Transverse colon (tissue), 4 donors: Measurements from ENCODE around the gene ATP1A4. TPM values are rescaled to one million over a fixed set of nuclear protein-coding genes. Genes with fewer than 3 reads are reported as not detected.

Experiments
- DNase-seq: peaks from one replicate; pipeline ENCODE4 v3.0.0-alpha.2; 2019
- H3K27ac ChIP-seq, 4 donors: fragments of 200-600 bp; sonication (generic); 2 replicates each; pipeline ENCODE4 v1.5.1; 2016 to 2018; ENCODE audit warnings: inconsistent platforms in 4 of 4
- H3K27me3 ChIP-seq: fragments of 200-600 bp; sonication (generic); 2 replicates; pipeline ENCODE4 v1.5.1; 2017; ENCODE audit warnings: inconsistent platforms
- H3K36me3 ChIP-seq, 4 donors: fragments of 200-600 bp; sonication (generic); 2 replicates each; pipeline ENCODE4 v1.5.1; 2017 to 2019; ENCODE audit warnings: inconsistent platforms in 4 of 4
- H3K4me1 ChIP-seq, 4 donors: fragments of 200-600 bp; sonication (generic); 2 replicates each; pipeline ENCODE4 v1.5.1; 2017 to 2020; ENCODE audit warnings: inconsistent platforms in 4 of 4
- H3K4me3 ChIP-seq, 4 donors: fragments of 200-600 bp; sonication (generic); 1 replicate in 1 of 4; 2 replicates in 3 of 4; pipeline versions ENCODE4 v1.5.1 to v1.6.1; 2017 to 2019; ENCODE audit warnings: inconsistent platforms in 4 of 4
- H3K9me3 ChIP-seq, 2 donors: fragments of 200-600 bp; sonication (generic); 2 replicates each; pipeline ENCODE4 v1.5.1; 2017 to 2019; ENCODE audit warnings: inconsistent platforms in 2 of 2
- CTCF ChIP-seq, 5 experiments: fragments of 200-600 bp in 3 of 5; fragments of 450-650 bp in 2 of 5; sonication (generic) in 3 of 5; IDR thresholded peaks; 1 replicate in 2 of 5; 2 replicates in 3 of 5; pipeline ENCODE4 v1.5.1; 2016 to 2017; ENCODE audit warnings: antibody characterized with exemption in 5 of 5, inconsistent platforms in 3 of 5, mild to moderate bottlenecking in 2 of 5, moderate library complexity in 1 of 5
- EP300 ChIP-seq: sonication (generic); formaldehyde crosslinking; IDR thresholded peaks from one replicate; pipeline ENCODE4 v1.6.1; 2017; ENCODE audit warnings: antibody characterized with exemption, low read depth
- POLR2A ChIP-seq: fragments of 450-650 bp; IDR thresholded peaks from one replicate; pipeline ENCODE4 v1.6.1; 2016; ENCODE audit warnings: antibody characterized with exemption, mild to moderate bottlenecking, moderate library complexity
- POLR2AphosphoS5 ChIP-seq, 3 donors: sonication (generic); formaldehyde crosslinking; IDR thresholded peaks; one replicate each; pipeline ENCODE4 v1.6.1; 2016; ENCODE audit warnings: antibody characterized with exemption in 3 of 3
- WGBS, 2 donors: methylation state at CpG; one replicate each; pipeline ENCODE4 v1.1.5; 2018; ENCODE audit warnings: low coverage in 1 of 2; 5-methylcytosine and 5-hydroxymethylcytosine counted together
- in situ Hi-C, 4 donors: fragments of 200-750 bp; cut with MboI; loops; one replicate each; pipeline versions ENCODE4 v1.15.0 to v1.15.1; 2017; ENCODE audit warnings: low sequenced_read_pairs in 3 of 4, low pct_ligation_motif_present in 1 of 4, low pct_unique_long_range_greater_than_20kb in 1 of 4
- intact Hi-C: fragments of 100-400 bp; cut with DNase I; formaldehyde crosslinking; loops from one replicate; pipeline ENCODE4 v1.15.1; 2023; ENCODE audit warnings: low total_unique reads
- total RNA-seq, 4 donors: library from RNA; depleted of rRNA; stranded (reverse); fragments of >200 nt; gene quantifications; one replicate each; pipeline ENCODE4 v1.1.0, GENCODE V29; 2016

The ATP1A4 gene
- under 1 TPM in 1 of 4 donors, not detected in 3; 0.20 TPM for total RNA-seq

- intact Hi-C loops, result no loop called here
- in situ Hi-C loops, result no loop called here
- H3K4me3 ChIP-seq, result no peak within 1 kb of the TSS
Observed at GRCh38 chr1:160151303-160151702, at the start of gene ATP1A4. Gene ATP1A4, plus strand, starts transcription at chr1:160151603. Its CDS starts 438 bp downstream, at chr1:160152041.

GRCh38 chr1:160101717-160102522, 49.5 kb upstream of the ATP1A4 start:
- no peaks in the 10 kb centered on the region for H3K36me3 ChIP-seq
- no peaks in the 10 kb centered on the region for H3K27me3 ChIP-seq
- peak; percentile 37 to 44 (median 39) for TF ChIP-seq POLR2AphosphoS5 (IDR thresholded peaks at IDR 0.05)
- no peak for TF ChIP-seq EP300
- TF ChIP-seq POLR2A, result no peak
- no peak overlapping the region for H3K4me3 ChIP-seq
- intact Hi-C loops, result loop anchor here (10.0 kb wide), 1 partner anchor 93 kb away; the partner anchor contains the start of gene CASQ1
- H3K27ac ChIP-seq, result peak overlapping the region; percentile 61 to 97 (median 82)
- H3K9me3 ChIP-seq, result no peaks in the 10 kb centered on the region
- DNase-seq, result no peak
- 69% methylated on average over 7 to 9 of the region's 9 CpGs for WGBS, 2 donors
- H3K4me1 ChIP-seq, result peaks cover 19 to 46% (median 26%) of the 10 kb centered on the region in 4 donors
- in situ Hi-C loops, result no loop called here

More at GRCh38 chr1:160151303-160151702, at the start of gene ATP1A4:
- H3K4me1 ChIP-seq, result peaks cover 0 to 4% (median 0%) of the 10 kb centered on the region in 4 donors
- no peaks in the 10 kb centered on the region for H3K27me3 ChIP-seq
- no peaks in the 10 kb centered on the region for H3K9me3 ChIP-seq
- WGBS, 2 donors, result 89% methylated on average over 6 of the region's 6 CpGs; no CpG with 5 or more reads in 1 of the 2 donors
- H3K27ac ChIP-seq, result no peak within 1 kb of the TSS
- H3K36me3 ChIP-seq, result no peaks in the 10 kb centered on the region
- DNase-seq, result no peak
- no peak for TF ChIP-seq EP300

GRCh38 chr1:160103658-160104408, 47.6 kb upstream of the ATP1A4 start:
- TF ChIP-seq POLR2A, result no peak
- no peak for TF ChIP-seq EP300
- no peak for TF ChIP-seq CTCF (IDR thresholded peaks at IDR 0.05)
- no peak for TF ChIP-seq POLR2AphosphoS5 (IDR thresholded peaks at IDR 0.05)
- in situ Hi-C loops (no loop called here), intact Hi-C loops (loop anchor here (10.0 kb wide), 1 partner anchor 91 kb away; the partner anchor contains the start of gene CASQ1)
- H3K9me3 ChIP-seq, result no peaks in the 10 kb centered on the region
- 70 to 78% methylated on average over 2 to 6 of the region's 6 CpGs for WGBS, 2 donors
- H3K27me3 ChIP-seq, result no peaks in the 10 kb centered on the region
- DNase-seq, result no peak
- H3K4me1 ChIP-seq, result peaks cover 12 to 36% (median 16%) of the 10 kb centered on the region in 4 donors
- H3K27ac ChIP-seq, result peak overlapping the region; percentile 31 to 97 (median 82)
- H3K36me3 ChIP-seq, result no peaks in the 10 kb centered on the region
- no peak overlapping the region for H3K4me3 ChIP-seq

- peaks cover 7 to 34% (median 14%) of the 10 kb centered on the region in 4 donors for H3K4me1 ChIP-seq
- in situ Hi-C loops, result no loop called here
- H3K27me3 ChIP-seq, result peaks cover under 1% of the 10 kb centered on the region
- no peak for TF ChIP-seq POLR2AphosphoS5 (IDR thresholded peaks at IDR 0.05)
- intact Hi-C loops, result loop anchor here (10.0 kb wide), 1 partner anchor 90 kb away; the partner anchor contains the start of gene CASQ1
- H3K9me3 ChIP-seq, result no peaks in the 10 kb centered on the region
- H3K4me3 ChIP-seq, result no peak overlapping the region
- DNase-seq, result no peak
- WGBS, 2 donors, result 60 to 69% methylated on average over 1 to 3 of the region's 3 CpGs
- H3K36me3 ChIP-seq, result no peaks in the 10 kb centered on the region
- H3K27ac ChIP-seq, result peak overlapping the region; percentile 7 to 97 (median 64)
Observed at GRCh38 chr1:160104486-160104885, 46.9 kb upstream of the ATP1A4 start.

- DNase-seq, result no peak
Observed at GRCh38 chr1:160105155-160105554, 46.2 kb upstream of the ATP1A4 start.

More at GRCh38 chr1:160105155-160105554, 46.2 kb upstream of the ATP1A4 start:
- H3K9me3 ChIP-seq, result no peaks in the 10 kb centered on the region
- H3K27me3 ChIP-seq, result peaks cover 4% of the 10 kb centered on the region
- no peak overlapping the region for H3K4me3 ChIP-seq
- 94 to 100% methylated on average over 1 to 5 of the region's 5 CpGs for WGBS, 2 donors
- in situ Hi-C loops, result no loop called here
- no peak overlapping the region for H3K27ac ChIP-seq
- H3K36me3 ChIP-seq, result no peaks in the 10 kb centered on the region
- intact Hi-C loops, result loop anchor here (10.0 kb wide), 1 partner anchor 90 kb away; the partner anchor contains the start of gene CASQ1
- H3K4me1 ChIP-seq, result peaks cover 6 to 32% (median 13%) of the 10 kb centered on the region in 4 donors
- TF ChIP-seq EP300 (no peak), POLR2A (no peak), CTCF (IDR thresholded peaks at IDR 0.05) (no peak), POLR2AphosphoS5 (IDR thresholded peaks at IDR 0.05) (no peak)
